B cell (primary cell): ENCODE measurements around the gene ZMYM4. TPM values are rescaled to one million over a fixed set of nuclear protein-coding genes. Genes with fewer than 3 reads are reported as not detected.

Source experiments
- ATAC-seq: fragments of 200-7000 bp; cut with Tn5 transposase; one replicate; pipeline ENCODE4 v1.10.0; 2021; ENCODE audit warnings: low read depth, mild to moderate bottlenecking, moderate number of reproducible peaks, moderate library complexity
- CTCF ChIA-PET: fragments of 350-600 bp; sonication (Branson Sonifier 250); formaldehyde crosslinking; loops from one replicate; lab custom pipeline; 2021; ENCODE audit warnings: antibody characterized with exemption, inconsistent platforms; lab: Charles Lee
- POLR2A ChIA-PET: fragments of 350-600 bp; sonication (Branson Sonifier 250); formaldehyde crosslinking; loops from one replicate; lab custom pipeline; 2021; ENCODE audit warnings: antibody characterized with exemption; lab: Charles Lee
- DNase-seq: peaks from one replicate; pipeline ENCODE4 v3.0.0; 2013
- H2AFZ ChIP-seq: 2 replicates; pipeline ENCODE4 v1.6.1; 2012; ENCODE audit warnings: mild to moderate bottlenecking, low read depth, low read length; ENCODE audit not compliant: insufficient read depth, poor library complexity, severe bottlenecking
- H3K27ac ChIP-seq, 2 donors: 1 replicate in 1 of 2; 2 replicates in 1 of 2; pipeline ENCODE4 v1.5.1; 2012 to 2013; ENCODE audit warnings: low read length in 2 of 2, mild to moderate bottlenecking in 2 of 2, moderate library complexity in 1 of 2
- H3K27me3 ChIP-seq, 4 experiments: fragments of 200-600 bp in 1 of 4; sonication (generic) in 1 of 4; replicated peaks in 1 of 4; 1 replicate in 2 of 4; 2 replicates in 2 of 4; pipeline versions ENCODE4 v1.6.1 to v1.7.0; 2013 to 2016; ENCODE audit warnings: low read length in 3 of 4, mild to moderate bottlenecking in 2 of 4, mixed read lengths in 1 of 4, moderate library complexity in 1 of 4; ENCODE audit not compliant: insufficient read depth in 4 of 4, control insufficient read depth in 3 of 4; ENCODE audit errors: control extremely low read depth in 1 of 4
- H3K36me3 ChIP-seq, 2 experiments: replicated peaks in 1 of 2; 1 replicate in 1 of 2; 2 replicates in 1 of 2; pipeline versions ENCODE4 v1.6.1 to v1.7.1; 2013; ENCODE audit warnings: low read length in 1 of 2; ENCODE audit not compliant: insufficient read depth in 2 of 2, control insufficient read depth in 1 of 2; ENCODE audit errors: control extremely low read depth in 1 of 2, extremely low read depth in 1 of 2
- H3K4me1 ChIP-seq, 2 donors: fragments of 200-600 bp in 1 of 2; sonication (generic) in 1 of 2; 1 replicate in 1 of 2; 2 replicates in 1 of 2; pipeline versions ENCODE4 v1.5.1 to v1.6.1; 2013 to 2017; ENCODE audit warnings: low read length in 2 of 2; ENCODE audit not compliant: control insufficient read depth in 2 of 2, insufficient read depth in 2 of 2
- H3K4me2 ChIP-seq: replicated peaks from 2 replicates; pipeline ENCODE3; 2012; ENCODE audit warnings: mild to moderate bottlenecking, low read depth, low read length; ENCODE audit not compliant: poor library complexity, severe bottlenecking
- H3K4me3 ChIP-seq, 5 experiments: fragments of 200-600 bp in 1 of 5; sonication (generic) in 1 of 5; 1 replicate in 3 of 5; 2 replicates in 2 of 5; pipeline versions ENCODE4 v1.5.1 to v1.7.0; 2011 to 2016; ENCODE audit warnings: low read length in 4 of 5, mild to moderate bottlenecking in 4 of 5, low read depth in 2 of 5, control low read depth in 1 of 5, moderate library complexity in 1 of 5; ENCODE audit not compliant: insufficient read depth in 1 of 5; ENCODE audit errors: control extremely low read depth in 1 of 5, extremely low read depth in 1 of 5
- H3K79me2 ChIP-seq: fragments of 200-600 bp; sonication (generic); one replicate; pipeline ENCODE4 v1.6.0; 2016; ENCODE audit warnings: low read length; ENCODE audit not compliant: control insufficient read depth, insufficient read depth
- H3K9ac ChIP-seq: fragments of 200-600 bp; sonication (generic); 2 replicates; pipeline ENCODE4 v1.6.1; 2017; ENCODE audit warnings: mild to moderate bottlenecking, low read length, moderate library complexity
- H3K9me3 ChIP-seq, 3 donors: one replicate each; pipeline versions ENCODE4 v1.6.1 to v1.7.1; 2013; ENCODE audit warnings: low read length in 2 of 3; ENCODE audit not compliant: control insufficient read depth in 2 of 3, insufficient read depth in 1 of 3; ENCODE audit errors: control extremely low read depth in 1 of 3
- H4K20me1 ChIP-seq: 2 replicates; pipeline ENCODE4 v1.6.0; 2012; ENCODE audit warnings: mild to moderate bottlenecking, low read length; ENCODE audit not compliant: insufficient read depth, control insufficient read depth, poor library complexity, severe bottlenecking
- H3K27ac Mint-ChIP-seq: one replicate; pipeline ENCODE4 v1.8.0; 2021; ENCODE audit warnings: mixed read lengths
- H3K27me3 Mint-ChIP-seq: one replicate; pipeline ENCODE4 v1.8.0; 2021; ENCODE audit warnings: mixed read lengths
- H3K4me1 Mint-ChIP-seq: one replicate; pipeline ENCODE4 v1.8.0; 2021; ENCODE audit warnings: mixed read lengths
- H3K4me3 Mint-ChIP-seq: one replicate; pipeline ENCODE4 v1.8.0; 2021; ENCODE audit warnings: mixed read lengths
- H3K9me3 Mint-ChIP-seq: one replicate; pipeline ENCODE4 v1.8.0; 2022; ENCODE audit warnings: mixed read lengths; ENCODE audit not compliant: insufficient read depth
- CTCF ChIP-seq: fragments of 200-600 bp; IDR thresholded peaks from one replicate; pipeline ENCODE4 v1.8.0; 2022; ENCODE audit warnings: antibody characterized with exemption, mild to moderate bottlenecking
- EZH2 ChIP-seq: IDR thresholded peaks from 2 replicates; pipeline ENCODE4 v1.6.1; 2012; ENCODE audit warnings: borderline replicate concordance, low read depth, mild to moderate bottlenecking, moderate library complexity, low read length; ENCODE audit not compliant: insufficient read depth, poor library complexity, severe bottlenecking
- WGBS: methylation state at CpG from one replicate; pipeline ENCODE4 v1.1.5; 2013; ENCODE audit warnings: missing lambda C conversion rate; ENCODE audit not compliant: insufficient coverage; 5-methylcytosine and 5-hydroxymethylcytosine counted together
- intact Hi-C: fragments of 100-400 bp; cut with micrococcal nuclease; formaldehyde crosslinking; loops from one replicate; pipeline ENCODE4 v1.10.0; 2022
- polyA plus RNA-seq: library from polyadenylated mRNA; depleted of rRNA; stranded (reverse); fragments of >200 nt; gene quantifications from 2 replicates; pipeline ENCODE4 v1.2.3, GENCODE V29; 2012
- total RNA-seq, 2 donors: library from RNA; stranded (reverse); fragments of 120-200 nt in 1 of 2; gene quantifications; 1 replicate in 1 of 2; 2 replicates in 1 of 2; pipeline versions ENCODE4 v1.2.3 to v1.2.4, GENCODE V29; 2013 to 2022

ZMYM4 gene
- total and polyA plus RNA-seq, 2 donors (not counting 1 experiment from before 2014, with no cell fraction given): 7.2 to 45.2 TPM

GRCh38 chr1:35264871-35265270 is 3.6 kb upstream of the ZMYM4 start:
- POLR2A ChIA-PET: no interaction called here
- no peaks in the 10 kb centered on the region for H3K9me3 Mint-ChIP-seq
- CTCF ChIA-PET: no interaction called here
- H3K4me2 ChIP-seq: no peak overlapping the region
- intact Hi-C loops: no loop called here
- no peak overlapping the region for H3K4me3 Mint-ChIP-seq
- H3K36me3 ChIP-seq: no peaks in the 10 kb centered on the region
- H3K4me3 ChIP-seq: no peak overlapping the region
- no peaks in the 10 kb centered on the region for H3K9me3 ChIP-seq
- DNase-seq (no peak), ATAC-seq (no peak)
- H3K27ac Mint-ChIP-seq: no peak overlapping the region
- H3K27me3 ChIP-seq: peaks cover 0 to 3% (median 2%) of the 10 kb centered on the region in 4 experiments
- H3K79me2 ChIP-seq: peaks cover 12% of the 10 kb centered on the region
- H3K4me1 ChIP-seq: peaks cover 12 to 13% of the 10 kb centered on the region in 2 donors
- no peak for TF ChIP-seq EZH2
- no peak for TF ChIP-seq CTCF
- peaks cover 10% of the 10 kb centered on the region for H3K4me1 Mint-ChIP-seq
- 10% methylated on average over 2 of the region's 6 CpGs for WGBS
- H2AFZ ChIP-seq: peak overlapping the region; percentile 41
- no peaks in the 10 kb centered on the region for H4K20me1 ChIP-seq
- H3K27me3 Mint-ChIP-seq: peaks cover 24% of the 10 kb centered on the region
- no peak overlapping the region for H3K27ac ChIP-seq
- H3K9ac ChIP-seq: no peak overlapping the region

- peaks cover 23% of the 10 kb centered on the region for H3K79me2 ChIP-seq
- peaks cover 24% of the 10 kb centered on the region for H3K27me3 Mint-ChIP-seq
- H3K27me3 ChIP-seq: peaks cover 0 to 3% (median 2%) of the 10 kb centered on the region in 4 experiments
- CTCF ChIA-PET: no interaction called here
- DNase-seq (no peak), ATAC-seq (no peak)
- peaks cover 14 to 15% of the 10 kb centered on the region in 2 donors for H3K4me1 ChIP-seq
- H3K27ac ChIP-seq: no peak overlapping the region
- H3K9me3 ChIP-seq: no peaks in the 10 kb centered on the region
- peaks cover 22% of the 10 kb centered on the region for H3K4me1 Mint-ChIP-seq
- no peaks in the 10 kb centered on the region for H4K20me1 ChIP-seq
- H3K4me3 ChIP-seq: no peak overlapping the region
- H3K4me2 ChIP-seq: no peak overlapping the region
- intact Hi-C loops: no loop called here
- H3K36me3 ChIP-seq: no peaks in the 10 kb centered on the region
- POLR2A ChIA-PET: no interaction called here
- no peaks in the 10 kb centered on the region for H3K9me3 Mint-ChIP-seq
- no peak overlapping the region for H3K4me3 Mint-ChIP-seq
- H2AFZ ChIP-seq: no peak overlapping the region
- H3K9ac ChIP-seq: no peak overlapping the region
- WGBS: 100% methylated on average over 1 of the region's 4 CpGs
- no peak for TF ChIP-seq CTCF
- TF ChIP-seq EZH2: no peak
- no peak overlapping the region for H3K27ac Mint-ChIP-seq
Observed at GRCh38 chr1:35266306-35266705, 2.2 kb upstream of the ZMYM4 start.
